H9 (cell line): ENCODE data around the gene CSF1. TPM values are rescaled to one million over a fixed set of nuclear protein-coding genes. Genes with fewer than 3 reads are reported as not detected.

ENCODE experiments used
- DNase-seq: peaks from one replicate; pipeline ENCODE4 v3.0.0-alpha.2; 2017
- H2AFZ ChIP-seq: one replicate; pipeline ENCODE4 v1.6.1; 2013; ENCODE audit warnings: mild to moderate bottlenecking, low read length, control low read depth, moderate library complexity
- H2AK5ac ChIP-seq: 2 replicates; pipeline ENCODE4 v1.6.1; 2013; ENCODE audit warnings: low read length, control low read depth, mixed read lengths; ENCODE audit not compliant: insufficient read length
- H2BK120ac ChIP-seq: one replicate; pipeline ENCODE4 v1.6.1; 2013; ENCODE audit warnings: low read depth, mild to moderate bottlenecking, low read length, control low read depth, inconsistent platforms; ENCODE audit not compliant: poor library complexity, severe bottlenecking
- H2BK12ac ChIP-seq: 2 replicates; pipeline ENCODE4 v1.6.1; 2013; ENCODE audit warnings: low read length, control low read depth, mixed read lengths, low read depth; ENCODE audit not compliant: insufficient read length
- H2BK15ac ChIP-seq: 2 replicates; pipeline ENCODE4 v1.6.1; 2013; ENCODE audit warnings: low read depth, low read length, control low read depth
- H2BK20ac ChIP-seq: one replicate; pipeline ENCODE4 v1.6.1; 2013; ENCODE audit warnings: low read depth, mild to moderate bottlenecking, low read length, control low read depth, inconsistent platforms; ENCODE audit not compliant: poor library complexity, severe bottlenecking
- H2BK5ac ChIP-seq: 2 replicates; pipeline ENCODE4 v1.6.1; 2013; ENCODE audit warnings: low read length, control low read depth, mixed read lengths; ENCODE audit not compliant: insufficient read length
- H3K14ac ChIP-seq: 2 replicates; pipeline ENCODE4 v1.6.1; 2013; ENCODE audit warnings: low read length, control low read depth; ENCODE audit not compliant: insufficient read depth
- H3K18ac ChIP-seq: 2 replicates; pipeline ENCODE4 v1.6.1; 2013; ENCODE audit warnings: low read depth, mild to moderate bottlenecking, mixed read lengths, low read length, control low read depth; ENCODE audit not compliant: insufficient read length
- H3K23ac ChIP-seq: 2 replicates; pipeline ENCODE4 v1.6.1; 2013; ENCODE audit warnings: low read length, control low read depth, mixed read lengths, low read depth; ENCODE audit not compliant: insufficient read length
- H3K23me2 ChIP-seq: 2 replicates; pipeline ENCODE4 v1.6.1; 2013; ENCODE audit warnings: low read depth, mild to moderate bottlenecking, mixed read lengths, low read length, control low read depth; ENCODE audit not compliant: insufficient read length, poor library complexity, severe bottlenecking
- H3K27ac ChIP-seq: 2 replicates; pipeline ENCODE4 v1.5.1; 2013; ENCODE audit warnings: low read length, control low read depth, mixed read lengths, low read depth; ENCODE audit not compliant: insufficient read length
- H3K27me3 ChIP-seq: 2 replicates; pipeline ENCODE4 v1.6.1; 2013; ENCODE audit warnings: low read length, control low read depth, inconsistent platforms; ENCODE audit not compliant: insufficient read depth
- H3K4ac ChIP-seq: 2 replicates; pipeline ENCODE4 v1.6.1; 2013; ENCODE audit warnings: low read depth, mild to moderate bottlenecking, control low read depth, inconsistent platforms, low read length, moderate library complexity
- H3K4me1 ChIP-seq: 2 replicates; pipeline ENCODE4 v1.6.1; 2013; ENCODE audit warnings: low read length, control low read depth, inconsistent platforms; ENCODE audit not compliant: insufficient read depth
- H3K4me2 ChIP-seq: 2 replicates; pipeline ENCODE4 v1.6.1; 2013; ENCODE audit warnings: low read length, control low read depth, mixed read lengths; ENCODE audit not compliant: insufficient read length, insufficient read depth
- H3K56ac ChIP-seq: 2 replicates; pipeline ENCODE4 v1.6.1; 2013; ENCODE audit warnings: low read depth, mild to moderate bottlenecking, mixed read lengths, low read length, control low read depth; ENCODE audit not compliant: insufficient read length
- H3K79me1 ChIP-seq: 2 replicates; pipeline ENCODE4 v1.6.1; 2013; ENCODE audit warnings: low read depth, mild to moderate bottlenecking, moderate library complexity, low read length, control low read depth, inconsistent platforms; ENCODE audit not compliant: insufficient read depth, poor library complexity, severe bottlenecking
- H3K79me2 ChIP-seq: 2 replicates; pipeline ENCODE4 v1.6.1; 2013; ENCODE audit warnings: low read length, control low read depth, inconsistent platforms; ENCODE audit not compliant: insufficient read depth
- H3K9ac ChIP-seq: 2 replicates; pipeline ENCODE4 v1.6.1; 2013; ENCODE audit warnings: low read length, control low read depth, mixed read lengths; ENCODE audit not compliant: insufficient read length; ENCODE audit errors: extremely low read depth
- H3K9me3 ChIP-seq: one replicate; pipeline ENCODE4 v1.6.1; 2013; ENCODE audit warnings: low read depth, low read length, inconsistent platforms; ENCODE audit not compliant: control insufficient read depth
- H3T11ph ChIP-seq: one replicate; pipeline ENCODE4 v1.6.1; 2013; ENCODE audit warnings: mild to moderate bottlenecking, low read length, control low read depth, inconsistent platforms
- H4K20me1 ChIP-seq: one replicate; pipeline ENCODE4 v1.6.1; 2013; ENCODE audit not compliant: control insufficient read depth, insufficient read length, insufficient read depth
- H4K5ac ChIP-seq: 2 replicates; pipeline ENCODE4 v1.6.1; 2013; ENCODE audit warnings: low read depth, mild to moderate bottlenecking, mixed read lengths, low read length, control low read depth; ENCODE audit not compliant: insufficient read length
- H4K8ac ChIP-seq: replicated peaks from 2 replicates; pipeline ENCODE4 v1.6.1; 2013; ENCODE audit warnings: low read length, control low read depth, mixed read lengths, low read depth; ENCODE audit not compliant: insufficient read length
- H4K91ac ChIP-seq: 2 replicates; pipeline ENCODE4 v1.6.1; 2013; ENCODE audit warnings: low read depth, mild to moderate bottlenecking, moderate library complexity, mixed read lengths, low read length, control low read depth; ENCODE audit not compliant: insufficient read length
- H3K27ac Mint-ChIP-seq, 3 experiments: 2 replicates in 2 of 3; 3 replicates in 1 of 3; pipeline ENCODE4 v1.8.0; 2020 to 2021; ENCODE audit warnings: mixed read lengths in 3 of 3, mild to moderate bottlenecking in 1 of 3, moderate library complexity in 1 of 3
- H3K27me3 Mint-ChIP-seq: 2 replicates; pipeline ENCODE4 v1.8.0; 2021; ENCODE audit warnings: low read depth, mild to moderate bottlenecking, moderate library complexity, mixed read lengths
- H3K36me3 Mint-ChIP-seq, 3 experiments: 2 replicates in 2 of 3; 3 replicates in 1 of 3; pipeline ENCODE4 v1.8.0; 2020 to 2021; ENCODE audit warnings: low read depth in 3 of 3, mixed read lengths in 3 of 3; ENCODE audit not compliant: insufficient read depth in 1 of 3
- H3K4me1 Mint-ChIP-seq, 2 experiments: 2 replicates each; pipeline ENCODE4 v1.8.0; 2020; ENCODE audit warnings: mixed read lengths in 2 of 2
- H3K4me3 Mint-ChIP-seq, 2 experiments: 2 replicates in 1 of 2; 3 replicates in 1 of 2; pipeline ENCODE4 v1.8.0; 2020 to 2021; ENCODE audit warnings: mild to moderate bottlenecking in 2 of 2, mixed read lengths in 2 of 2, moderate library complexity in 1 of 2
- H3K9me3 Mint-ChIP-seq, 2 experiments: 2 replicates in 1 of 2; 3 replicates in 1 of 2; pipeline ENCODE4 v1.8.0; 2020; ENCODE audit warnings: mild to moderate bottlenecking in 2 of 2, mixed read lengths in 2 of 2, moderate library complexity in 1 of 2
- CTCF ChIP-seq: fragments of 200-600 bp; sonication (generic); conservative IDR thresholded peaks from 3 replicates; pipeline ENCODE4 v1.8.0; 2021; ENCODE audit warnings: antibody characterized with exemption, mild to moderate bottlenecking
- WGBS: extraction: QIAGEN DNeasy Blood & Tissue Kit; methylation state at CpG from one replicate; pipeline ENCODE4 v1.1.7; 2013; ENCODE audit warnings: missing lambda C conversion rate, low lambda C conversion rate, mixed read lengths; ENCODE audit not compliant: insufficient read length; ENCODE audit errors: extremely low coverage; 5-methylcytosine and 5-hydroxymethylcytosine counted together
- total RNA-seq: library from RNA; stranded (reverse); gene quantifications from 2 replicates; pipeline ENCODE4 v1.2.1, GENCODE V29; 2021

CSF1 gene
- total RNA-seq, 1 experiment from 2014 or later, result 2.3 TPM

- H3K27me3 Mint-ChIP-seq, result peaks cover 3% of the 10 kb centered on the region; the same call in 1 of the 2 replicates
- no peak for TF ChIP-seq CTCF
Observed at GRCh38 chr1:109894823-109895719, 15.6 kb upstream of the CSF1 start.

More at GRCh38 chr1:109894823-109895719, 15.6 kb upstream of the CSF1 start:
- Histone ChIP-seq H3K4me1 (no peaks in the 10 kb centered on the region), H3K9me3 (no peaks in the 10 kb centered on the region), H3K23ac (no peak overlapping the region), H3T11ph (no peak overlapping the region), H4K5ac (no peak overlapping the region), H3K4ac (no peak overlapping the region), H3K14ac (no peak overlapping the region), H4K20me1 (no peaks in the 10 kb centered on the region), H3K79me2 (no peaks in the 10 kb centered on the region), H2BK20ac (no peak overlapping the region), H4K8ac (no peak overlapping the region), H4K91ac (no peak overlapping the region), H3K27ac (no peak overlapping the region), H3K4me2 (no peak overlapping the region), H2BK5ac (no peak overlapping the region), H2AK5ac (no peak overlapping the region), H3K27me3 (no peaks in the 10 kb centered on the region), H3K56ac (no peak overlapping the region), H3K79me1 (no peaks in the 10 kb centered on the region), H3K9ac (no peak overlapping the region), H3K18ac (no peak overlapping the region), H3K23me2 (no peaks in the 10 kb centered on the region), H2BK120ac (no peak overlapping the region), H2BK15ac (no peak overlapping the region), H2BK12ac (no peak overlapping the region), H2AFZ (no peak overlapping the region)
- DNase-seq, result no peak
- Mint-ChIP-seq H3K4me1 (peaks cover 2 to 6% of the 10 kb centered on the region in 2 experiments; a peak in 2 of 4 replicates), H3K27ac (no peak overlapping the region), H3K9me3 (no peaks in the 10 kb centered on the region), H3K4me3 (no peak overlapping the region), H3K36me3 (no peaks in the 10 kb centered on the region)
- WGBS, result no CpG with 5 or more reads among the region's 8 CpGs
